GM12892 (cell line): ENCODE data around the gene UGDH.

Source experiments
- POLR2A ChIP-seq: IDR thresholded peaks from 2 replicates; pipeline ENCODE4 v1.6.1; 2011; ENCODE audit warnings: low read depth, low read length, control low read depth
- TAF1 ChIP-seq: IDR thresholded peaks from 2 replicates; pipeline ENCODE4 v1.6.1; 2011; ENCODE audit warnings: low read depth, mild to moderate bottlenecking, control low read depth, low read length, borderline replicate concordance

GRCh38 chr4:39544580-39545315 is 17.5 kb upstream of the UGDH start:
- TF ChIP-seq TAF1, result no peak
- no peak for TF ChIP-seq POLR2A
